ENCODE data around the gene C1orf232. TPM values are rescaled to one million over a fixed set of nuclear protein-coding genes. Genes with fewer than 3 reads are reported as not detected.
A peak's percentile ranks its signal among the peaks of the same experiment; 100 is the strongest.

The C1orf232 gene
- total and polyA plus RNA-seq, 2 of the 13 experiments (the other 11 are each of a cell fraction or from before 2014, with no cell fraction given) = not detected

DNA sequence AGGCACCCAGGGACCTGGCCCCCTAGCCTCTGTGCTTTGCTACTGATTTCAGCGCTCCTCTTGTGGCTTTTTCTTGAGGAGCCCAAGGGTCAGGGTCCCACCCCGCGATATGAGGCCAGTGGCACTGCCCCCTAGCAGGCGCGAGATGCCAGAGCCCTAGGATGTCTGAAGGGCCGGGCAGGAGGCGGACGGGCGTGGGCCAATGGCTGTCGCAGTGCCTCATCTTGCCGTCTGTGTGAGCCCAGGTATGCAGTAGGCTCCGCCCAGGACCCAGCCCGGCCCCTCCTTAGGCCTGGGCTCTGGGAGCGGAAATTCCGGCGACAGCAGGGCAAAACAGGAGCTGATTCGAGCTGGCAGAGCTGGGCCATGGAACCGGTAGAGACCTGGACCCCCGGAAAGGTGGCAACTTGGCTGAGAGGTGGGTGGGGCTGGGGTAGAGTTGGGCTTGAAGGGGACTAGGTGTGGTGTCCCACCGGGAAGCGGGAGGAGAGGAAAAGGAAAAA, 8.5 kb upstream of the C1orf232 start, which contains the start of gene CNKSR1 (continued):
- TF ChIP-seq SPEN (CRISPR knock-in tag; IDR thresholded peaks at IDR 0.05; ENCODE audit: low read depth) (no peak), ZNF678 (CRISPR knock-in tag; IDR thresholded peaks at IDR 0.05) (no peak), THAP11 (CRISPR knock-in tag; IDR thresholded peaks at IDR 0.05) (peak; percentile 54; the same call in 1 of the 2 replicates), HNF4A (CRISPR knock-in tag; IDR thresholded peaks at IDR 0.05) (no peak), ATAD3A (CRISPR knock-in tag; IDR thresholded peaks at IDR 0.05) (no peak), ETV5 (CRISPR knock-in tag; IDR thresholded peaks at IDR 0.05; ENCODE audit: borderline replicate concordance) (peak; percentile 47; the same call in 1 of the 2 replicates), TERF1 (CRISPR knock-in tag; IDR thresholded peaks at IDR 0.05) (no peak), TCF12 (IDR thresholded peaks at IDR 0.05) (no peak), TCF12 (CRISPR knock-in tag; IDR thresholded peaks at IDR 0.05) (no peak), ZBTB43 (CRISPR knock-in tag; conservative IDR thresholded peaks at IDR 0.05) (no peak), SRSF1 (optimal IDR thresholded peaks at IDR 0.05; ENCODE audit: low read depth, low read length) (no peak), ATM (IDR thresholded peaks at IDR 0.05; ENCODE audit: borderline replicate concordance) (no peak)
- TF ChIP-seq, protein P1, sequence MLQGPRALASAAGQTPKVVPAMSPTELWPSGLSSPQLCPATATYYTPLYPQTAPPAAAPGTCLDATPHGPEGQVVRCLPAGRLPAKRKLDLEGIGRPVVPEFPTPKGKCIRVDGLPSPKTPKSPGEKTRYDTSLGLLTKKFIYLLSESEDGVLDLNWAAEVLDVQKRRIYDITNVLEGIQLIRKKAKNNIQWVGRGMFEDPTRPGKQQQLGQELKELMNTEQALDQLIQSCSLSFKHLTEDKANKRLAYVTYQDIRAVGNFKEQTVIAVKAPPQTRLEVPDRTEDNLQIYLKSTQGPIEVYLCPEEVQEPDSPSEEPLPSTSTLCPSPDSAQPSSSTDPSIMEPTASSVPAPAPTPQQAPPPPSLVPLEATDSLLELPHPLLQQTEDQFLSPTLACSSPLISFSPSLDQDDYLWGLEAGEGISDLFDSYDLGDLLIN (CRISPR knock-in tag; IDR thresholded peaks at IDR 0.05; ENCODE audit: borderline replicate concordance) = no peak
- TF ChIP-seq, protein P2, sequence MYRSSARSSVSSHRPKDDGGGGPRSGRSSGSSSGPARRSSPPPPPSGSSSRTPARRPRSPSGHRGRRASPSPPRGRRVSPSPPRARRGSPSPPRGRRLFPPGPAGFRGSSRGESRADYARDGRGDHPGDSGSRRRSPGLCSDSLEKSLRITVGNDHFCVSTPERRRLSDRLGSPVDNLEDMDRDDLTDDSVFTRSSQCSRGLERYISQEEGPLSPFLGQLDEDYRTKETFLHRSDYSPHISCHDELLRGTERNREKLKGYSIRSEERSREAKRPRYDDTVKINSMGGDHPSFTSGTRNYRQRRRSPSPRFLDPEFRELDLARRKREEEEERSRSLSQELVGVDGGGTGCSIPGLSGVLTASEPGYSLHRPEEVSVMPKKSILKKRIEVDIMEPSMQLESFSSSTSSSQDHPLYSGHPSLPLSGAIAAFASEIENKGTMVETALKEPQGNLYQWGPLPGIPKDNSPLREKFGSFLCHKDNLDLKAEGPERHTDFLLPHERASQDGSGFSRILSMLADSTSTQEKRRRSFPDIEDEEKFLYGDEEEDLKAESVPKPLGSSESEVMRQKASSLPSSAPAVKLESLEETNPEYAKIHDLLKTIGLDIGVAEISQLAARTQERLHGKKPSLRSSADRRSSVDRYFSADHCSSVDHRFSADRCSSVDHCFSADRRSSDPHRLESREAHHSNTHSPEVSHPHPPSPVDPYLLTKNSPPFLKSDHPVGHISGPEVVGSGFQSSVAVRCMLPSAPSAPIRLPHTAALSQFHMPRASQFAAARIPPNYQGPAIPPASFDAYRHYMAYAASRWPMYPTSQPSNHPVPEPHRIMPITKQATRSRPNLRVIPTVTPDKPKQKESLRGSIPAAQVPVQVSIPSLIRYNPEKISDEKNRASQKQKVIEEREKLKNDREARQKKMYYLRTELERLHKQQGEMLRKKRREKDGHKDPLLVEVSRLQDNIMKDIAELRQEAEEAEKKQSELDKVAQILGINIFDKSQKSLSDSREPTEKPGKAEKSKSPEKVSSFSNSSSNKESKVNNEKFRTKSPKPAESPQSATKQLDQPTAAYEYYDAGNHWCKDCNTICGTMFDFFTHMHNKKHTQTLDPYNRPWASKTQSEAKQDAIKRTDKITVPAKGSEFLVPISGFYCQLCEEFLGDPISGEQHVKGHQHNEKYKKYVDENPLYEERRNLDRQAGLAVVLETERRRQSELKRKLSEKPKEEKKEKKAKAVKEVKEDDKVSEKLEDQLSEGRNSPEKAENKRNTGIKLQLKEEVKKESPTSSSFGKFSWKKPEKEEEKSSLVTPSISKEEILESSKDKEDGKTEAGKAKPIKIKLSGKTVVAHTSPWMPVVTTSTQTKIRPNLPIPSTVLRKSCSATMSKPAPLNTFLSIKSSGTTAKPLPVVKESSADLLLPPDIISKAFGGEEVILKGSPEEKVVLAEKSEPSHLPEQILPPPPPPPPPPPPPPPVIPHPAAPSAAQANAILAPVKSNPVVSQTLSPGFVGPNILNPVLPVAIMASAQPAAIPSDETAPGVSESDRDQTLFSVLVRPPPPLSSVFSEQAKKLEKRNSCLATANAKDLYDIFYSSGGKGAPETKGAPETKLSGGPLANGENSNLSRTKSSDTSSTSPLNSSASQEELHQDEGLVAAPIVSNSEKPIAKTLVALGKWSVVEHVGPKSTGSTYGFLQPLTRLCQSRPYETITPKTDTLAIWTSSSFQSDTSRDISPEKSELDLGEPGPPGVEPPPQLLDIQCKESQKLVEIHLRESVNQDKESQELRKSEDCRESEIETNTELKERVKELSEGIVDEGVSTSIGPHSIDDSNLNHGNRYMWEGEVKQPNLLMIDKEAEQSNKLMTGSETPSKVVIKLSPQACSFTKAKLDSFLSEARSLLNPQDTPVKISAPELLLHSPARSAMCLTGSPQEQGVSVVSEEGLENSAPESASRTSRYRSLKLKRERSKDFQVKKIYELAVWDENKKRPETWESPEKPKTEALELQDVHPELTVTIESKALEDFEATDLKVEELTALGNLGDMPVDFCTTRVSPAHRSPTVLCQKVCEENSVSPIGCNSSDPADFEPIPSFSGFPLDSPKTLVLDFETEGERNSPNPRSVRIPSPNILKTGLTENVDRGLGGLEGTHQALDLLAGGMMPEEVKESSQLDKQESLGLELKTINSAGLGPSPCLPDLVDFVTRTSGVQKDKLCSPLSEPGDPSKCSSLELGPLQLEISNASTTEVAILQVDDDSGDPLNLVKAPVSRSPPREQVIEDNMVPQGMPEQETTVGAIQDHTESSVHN (CRISPR knock-in tag; IDR thresholded peaks at IDR 0.05) = no peak
- TF ChIP-seq, protein P3, sequence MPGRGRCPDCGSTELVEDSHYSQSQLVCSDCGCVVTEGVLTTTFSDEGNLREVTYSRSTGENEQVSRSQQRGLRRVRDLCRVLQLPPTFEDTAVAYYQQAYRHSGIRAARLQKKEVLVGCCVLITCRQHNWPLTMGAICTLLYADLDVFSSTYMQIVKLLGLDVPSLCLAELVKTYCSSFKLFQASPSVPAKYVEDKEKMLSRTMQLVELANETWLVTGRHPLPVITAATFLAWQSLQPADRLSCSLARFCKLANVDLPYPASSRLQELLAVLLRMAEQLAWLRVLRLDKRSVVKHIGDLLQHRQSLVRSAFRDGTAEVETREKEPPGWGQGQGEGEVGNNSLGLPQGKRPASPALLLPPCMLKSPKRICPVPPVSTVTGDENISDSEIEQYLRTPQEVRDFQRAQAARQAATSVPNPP (CRISPR knock-in tag; IDR thresholded peaks at IDR 0.05) = no peak
- TF ChIP-seq, protein P4, sequence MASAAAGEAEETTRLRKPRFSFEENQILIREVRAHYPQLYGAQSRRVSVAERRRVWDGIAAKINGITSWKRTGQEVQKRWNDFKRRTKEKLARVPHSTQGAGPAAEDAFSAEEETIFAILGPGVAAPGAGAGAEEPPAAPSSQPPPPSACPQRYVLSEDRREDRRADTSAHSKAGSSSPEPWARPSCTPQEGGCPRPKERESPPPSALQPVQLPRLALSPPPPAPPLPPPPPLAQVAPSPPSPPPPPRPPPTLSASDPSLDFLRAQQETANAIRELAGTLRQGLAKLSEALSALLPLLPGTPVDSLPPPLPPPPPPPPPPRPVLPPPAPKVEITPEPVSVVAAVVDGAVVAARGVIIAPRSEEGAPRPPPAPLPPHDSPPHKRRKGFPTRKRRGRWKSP (CRISPR knock-in tag; IDR thresholded peaks at IDR 0.05) = no peak

Data from HepG2 (cell line).